ENCODE data around the gene SDK1.

DNA sequence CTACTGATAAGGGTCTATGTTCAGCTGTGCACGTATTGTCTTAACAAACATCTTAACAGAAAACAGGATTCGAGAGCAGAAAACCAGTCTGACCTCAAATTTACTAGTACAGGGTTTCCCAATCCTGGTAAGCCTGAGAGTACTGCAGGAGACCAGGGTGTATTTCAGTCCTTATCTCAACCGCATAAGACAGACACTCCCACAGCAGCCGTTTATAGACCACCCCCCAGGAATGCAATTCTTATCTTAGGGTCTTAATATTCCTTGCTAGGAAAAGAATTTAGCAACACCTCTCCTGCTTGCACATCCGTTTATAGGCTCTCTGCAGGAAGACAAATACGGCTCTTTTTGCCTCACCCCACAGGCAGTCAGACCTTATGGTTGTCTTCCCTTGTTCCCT lies 277.3 kb downstream of the SDK1 start:
- TF ChIP-seq ESRRA (IDR thresholded peaks at IDR 0.05; ENCODE audit: low read length) = no peak
- TF ChIP-seq, protein P1, sequence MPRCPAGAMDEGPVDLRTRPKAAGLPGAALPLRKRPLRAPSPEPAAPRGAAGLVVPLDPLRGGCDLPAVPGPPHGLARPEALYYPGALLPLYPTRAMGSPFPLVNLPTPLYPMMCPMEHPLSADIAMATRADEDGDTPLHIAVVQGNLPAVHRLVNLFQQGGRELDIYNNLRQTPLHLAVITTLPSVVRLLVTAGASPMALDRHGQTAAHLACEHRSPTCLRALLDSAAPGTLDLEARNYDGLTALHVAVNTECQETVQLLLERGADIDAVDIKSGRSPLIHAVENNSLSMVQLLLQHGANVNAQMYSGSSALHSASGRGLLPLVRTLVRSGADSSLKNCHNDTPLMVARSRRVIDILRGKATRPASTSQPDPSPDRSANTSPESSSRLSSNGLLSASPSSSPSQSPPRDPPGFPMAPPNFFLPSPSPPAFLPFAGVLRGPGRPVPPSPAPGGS (IDR thresholded peaks at IDR 0.05; ENCODE audit: borderline replicate concordance, insufficient read depth, low read depth, low read length, poor library complexity, severe bottlenecking) = no peak
- TF ChIP-seq, protein P2, sequence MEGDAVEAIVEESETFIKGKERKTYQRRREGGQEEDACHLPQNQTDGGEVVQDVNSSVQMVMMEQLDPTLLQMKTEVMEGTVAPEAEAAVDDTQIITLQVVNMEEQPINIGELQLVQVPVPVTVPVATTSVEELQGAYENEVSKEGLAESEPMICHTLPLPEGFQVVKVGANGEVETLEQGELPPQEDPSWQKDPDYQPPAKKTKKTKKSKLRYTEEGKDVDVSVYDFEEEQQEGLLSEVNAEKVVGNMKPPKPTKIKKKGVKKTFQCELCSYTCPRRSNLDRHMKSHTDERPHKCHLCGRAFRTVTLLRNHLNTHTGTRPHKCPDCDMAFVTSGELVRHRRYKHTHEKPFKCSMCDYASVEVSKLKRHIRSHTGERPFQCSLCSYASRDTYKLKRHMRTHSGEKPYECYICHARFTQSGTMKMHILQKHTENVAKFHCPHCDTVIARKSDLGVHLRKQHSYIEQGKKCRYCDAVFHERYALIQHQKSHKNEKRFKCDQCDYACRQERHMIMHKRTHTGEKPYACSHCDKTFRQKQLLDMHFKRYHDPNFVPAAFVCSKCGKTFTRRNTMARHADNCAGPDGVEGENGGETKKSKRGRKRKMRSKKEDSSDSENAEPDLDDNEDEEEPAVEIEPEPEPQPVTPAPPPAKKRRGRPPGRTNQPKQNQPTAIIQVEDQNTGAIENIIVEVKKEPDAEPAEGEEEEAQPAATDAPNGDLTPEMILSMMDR (IDR thresholded peaks at IDR 0.05 in 2 of 3, conservative IDR thresholded peaks at IDR 0.05 in 1 of 3; ENCODE audit: control insufficient read depth in 2 of 3, extremely low read depth in 1 of 3, insufficient read depth in 1 of 3, low read depth in 3 of 3, low read length in 3 of 3) = no peak
- no peak for TF ChIP-seq ZZZ3 (IDR thresholded peaks at IDR 0.05; ENCODE audit: control insufficient read depth, insufficient read length, low read depth)
- TF ChIP-seq, protein P3, sequence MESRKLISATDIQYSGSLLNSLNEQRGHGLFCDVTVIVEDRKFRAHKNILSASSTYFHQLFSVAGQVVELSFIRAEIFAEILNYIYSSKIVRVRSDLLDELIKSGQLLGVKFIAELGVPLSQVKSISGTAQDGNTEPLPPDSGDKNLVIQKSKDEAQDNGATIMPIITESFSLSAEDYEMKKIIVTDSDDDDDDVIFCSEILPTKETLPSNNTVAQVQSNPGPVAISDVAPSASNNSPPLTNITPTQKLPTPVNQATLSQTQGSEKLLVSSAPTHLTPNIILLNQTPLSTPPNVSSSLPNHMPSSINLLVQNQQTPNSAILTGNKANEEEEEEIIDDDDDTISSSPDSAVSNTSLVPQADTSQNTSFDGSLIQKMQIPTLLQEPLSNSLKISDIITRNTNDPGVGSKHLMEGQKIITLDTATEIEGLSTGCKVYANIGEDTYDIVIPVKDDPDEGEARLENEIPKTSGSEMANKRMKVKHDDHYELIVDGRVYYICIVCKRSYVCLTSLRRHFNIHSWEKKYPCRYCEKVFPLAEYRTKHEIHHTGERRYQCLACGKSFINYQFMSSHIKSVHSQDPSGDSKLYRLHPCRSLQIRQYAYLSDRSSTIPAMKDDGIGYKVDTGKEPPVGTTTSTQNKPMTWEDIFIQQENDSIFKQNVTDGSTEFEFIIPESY (IDR thresholded peaks at IDR 0.05) = no peak
- TF ChIP-seq CHD4 (IDR thresholded peaks at IDR 0.05) = no peak
- TF ChIP-seq SMC3 (IDR thresholded peaks at IDR 0.05; ENCODE audit: borderline replicate concordance, low read length) = no peak
- TF ChIP-seq EZH2 (IDR thresholded peaks at IDR 0.05; ENCODE audit: borderline replicate concordance, control insufficient read depth, low read depth, low read length) = no peak
- TF ChIP-seq, protein P4, sequence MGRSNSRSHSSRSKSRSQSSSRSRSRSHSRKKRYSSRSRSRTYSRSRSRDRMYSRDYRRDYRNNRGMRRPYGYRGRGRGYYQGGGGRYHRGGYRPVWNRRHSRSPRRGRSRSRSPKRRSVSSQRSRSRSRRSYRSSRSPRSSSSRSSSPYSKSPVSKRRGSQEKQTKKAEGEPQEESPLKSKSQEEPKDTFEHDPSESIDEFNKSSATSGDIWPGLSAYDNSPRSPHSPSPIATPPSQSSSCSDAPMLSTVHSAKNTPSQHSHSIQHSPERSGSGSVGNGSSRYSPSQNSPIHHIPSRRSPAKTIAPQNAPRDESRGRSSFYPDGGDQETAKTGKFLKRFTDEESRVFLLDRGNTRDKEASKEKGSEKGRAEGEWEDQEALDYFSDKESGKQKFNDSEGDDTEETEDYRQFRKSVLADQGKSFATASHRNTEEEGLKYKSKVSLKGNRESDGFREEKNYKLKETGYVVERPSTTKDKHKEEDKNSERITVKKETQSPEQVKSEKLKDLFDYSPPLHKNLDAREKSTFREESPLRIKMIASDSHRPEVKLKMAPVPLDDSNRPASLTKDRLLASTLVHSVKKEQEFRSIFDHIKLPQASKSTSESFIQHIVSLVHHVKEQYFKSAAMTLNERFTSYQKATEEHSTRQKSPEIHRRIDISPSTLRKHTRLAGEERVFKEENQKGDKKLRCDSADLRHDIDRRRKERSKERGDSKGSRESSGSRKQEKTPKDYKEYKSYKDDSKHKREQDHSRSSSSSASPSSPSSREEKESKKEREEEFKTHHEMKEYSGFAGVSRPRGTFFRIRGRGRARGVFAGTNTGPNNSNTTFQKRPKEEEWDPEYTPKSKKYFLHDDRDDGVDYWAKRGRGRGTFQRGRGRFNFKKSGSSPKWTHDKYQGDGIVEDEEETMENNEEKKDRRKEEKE (IDR thresholded peaks at IDR 0.05) = no peak
- no peak for TF ChIP-seq BCL11A (IDR thresholded peaks at IDR 0.05; ENCODE audit: low read depth, low read length)

Measured in GM12878 (cell line).